Left lung (tissue), 14 donors: ENCODE data around the gene MUTYH. TPM values are rescaled to one million over a fixed set of nuclear protein-coding genes. Genes with fewer than 3 reads are reported as not detected.
"Not testable (repeated sequence)": the region's sequence is repeated elsewhere in the genome, so short reads cannot be mapped to it uniquely, and the experiment has no call there.

Source experiments
- ATAC-seq: fragments of 200-7000 bp; cut with Tn5 transposase; one replicate; pipeline ENCODE4 v1.9.1; 2020; ENCODE audit warnings: moderate library complexity
- DNase-seq, 4 donors: peaks; one replicate each; pipeline ENCODE4 v3.0.0-alpha.2; 2013 to 2020
- H3K27ac ChIP-seq, 2 donors: fragments of 200-600 bp; sonication (generic) in 1 of 2; one replicate each; pipeline versions ENCODE4 v1.5.0 to v1.8.0; 2020 to 2021
- H3K27me3 ChIP-seq, 2 donors: fragments of 200-600 bp; sonication (generic) in 1 of 2; one replicate each; pipeline versions ENCODE4 v1.5.0 to v1.8.0; 2020 to 2021
- H3K36me3 ChIP-seq, 2 donors: fragments of 200-600 bp; sonication (generic) in 1 of 2; one replicate each; pipeline versions ENCODE4 v1.5.0 to v1.8.0; 2020 to 2021
- H3K4me1 ChIP-seq, 2 donors: fragments of 200-600 bp; one replicate each; pipeline ENCODE4 v1.8.0; 2021
- H3K4me3 ChIP-seq, 2 donors: fragments of 200-600 bp; sonication (generic) in 1 of 2; one replicate each; pipeline versions ENCODE4 v1.5.0 to v1.8.0; 2020 to 2021; ENCODE audit warnings: mild to moderate bottlenecking in 1 of 2
- H3K9me3 ChIP-seq, 2 donors: fragments of 200-600 bp; sonication (generic) in 1 of 2; one replicate each; pipeline versions ENCODE4 v1.5.0 to v1.8.0; 2020 to 2021
- CTCF ChIP-seq, 2 donors: fragments of 200-600 bp; sonication (generic) in 1 of 2; IDR thresholded peaks; one replicate each; pipeline versions ENCODE4 v1.5.0 to v1.8.0; 2021; ENCODE audit warnings: antibody characterized with exemption in 2 of 2
- intact Hi-C, 2 donors: fragments of 100-400 bp; cut with DNase I; formaldehyde crosslinking; loops; one replicate each; pipeline versions ENCODE4 v1.11.2 to v1.14.2; 2022
- long read RNA-seq, 12 donors: library from polyadenylated mRNA in 2 of 12; unstranded in 2 of 12; transcript quantifications; one replicate each; pipeline ENCODE4 v2.0.0 and lab custom pipeline, GENCODE V29; 2019 to 2026
- polyA plus RNA-seq, 6 donors: library from polyadenylated mRNA; unstranded; fragments of 120-200 nt; gene quantifications; one replicate each; pipeline ENCODE4 v1.2.1, GENCODE V29; 2013; ENCODE audit not compliant: insufficient read length in 6 of 6
- total RNA-seq, 2 donors: library from RNA; stranded (reverse); fragmentation: NEBNext Ultra II Directional; extraction: Animal tissue kit (Norgen Biotek cat#: 25700); gene quantifications; one replicate each; pipeline ENCODE4 v1.2.1, GENCODE V29; 2021
- donor health status: DM: no; HTN: yes; CAD: no.
- donor health status: DM: no; HTN: no; CAD: no.

MUTYH gene
- total RNA-seq (10 to 100 TPM; 15.4 to 20.2 TPM), polyA plus RNA-seq (10 to 100 TPM; 25.9 to 33.6 (median 28.5) TPM)
- long read RNA-seq, donor 1, partial matches to known transcripts, result 0 of 6 reads
- long read RNA-seq, donor 1, other reads (novel, unspliced or antisense), result 0 of 6 reads
- long read RNA-seq, donor 2, partial matches to known transcripts, result 0 of 5 reads
- long read RNA-seq, donor 2, other reads (novel, unspliced or antisense), result 0 of 5 reads
- long read RNA-seq, donor 3, partial matches to known transcripts, result 0 of 3 reads
- long read RNA-seq, donor 3, other reads (novel, unspliced or antisense), result 0 of 3 reads
- long read RNA-seq, donor 4, partial matches to known transcripts, result 0 of 11 reads
- long read RNA-seq, donor 4, other reads (novel, unspliced or antisense), result 5 of 11 reads
- long read RNA-seq, donor 5, partial matches to known transcripts, result 0 of 4 reads
- long read RNA-seq, donor 5, other reads (novel, unspliced or antisense), result 0 of 4 reads
- long read RNA-seq, donor 6, partial matches to known transcripts, result 0 of 4 reads
- long read RNA-seq, donor 6, other reads (novel, unspliced or antisense), result 0 of 4 reads
- long read RNA-seq, donor 7, partial matches to known transcripts, result 0 of 1 reads
- long read RNA-seq, donor 7, other reads (novel, unspliced or antisense), result 0 of 1 reads
- long read RNA-seq, donor 8, partial matches to known transcripts, result 20 of 32 reads
- long read RNA-seq, donor 8, other reads (novel, unspliced or antisense), result 7 of 32 reads
- long read RNA-seq, donor 9, result 0 reads
- long read RNA-seq, donor 10, transcript MUTYH-202 (16 exons, 1,776 nt), result major isoform, 5 of 23 reads
- long read RNA-seq, donor 10, partial matches to known transcripts, result 0 of 23 reads
- long read RNA-seq, donor 10, other reads (novel, unspliced or antisense), result 12 of 23 reads
- long read RNA-seq, donor 11, partial matches to known transcripts, result 0 of 6 reads
- long read RNA-seq, donor 11, other reads (novel, unspliced or antisense), result 0 of 6 reads
- long read RNA-seq, donor 12, partial matches to known transcripts, result 0 of 4 reads
- long read RNA-seq, donor 12, other reads (novel, unspliced or antisense), result 0 of 4 reads

GRCh38 chr1:45339789-45340558, at the start of gene MUTYH, which contains the start of gene TOE1:
Gene MUTYH (minus strand): TSS chr1:45340440. CDS start chr1:45334505, 5,935 bp downstream.
Gene TOE1 (plus strand): TSS chr1:45340170. CDS start chr1:45340253, 83 bp downstream.
- ATAC-seq, result peak; percentile 96
- peak; percentile 85 to 99 (median 93) for DNase-seq
- peaks cover 0 to 32% of the 10 kb centered on the region in 2 donors for H3K36me3 ChIP-seq
- no peaks in the 10 kb centered on the region for H3K27me3 ChIP-seq
- H3K9me3 ChIP-seq, result no peaks in the 10 kb centered on the region
- intact Hi-C loops, result loop anchor here in 1 of 2 donors (10.0 kb wide), 1 partner anchor 225 kb away; no protein-coding TSS in a partner anchor
- no peak for TF ChIP-seq CTCF (IDR thresholded peaks at IDR 0.05)
- H3K27ac ChIP-seq, result peak within 1 kb of the TSS; percentile 95 to 97
- H3K4me3 ChIP-seq, result peak within 1 kb of the TSS; percentile 74 to 89
- peaks cover 8 to 39% of the 10 kb centered on the region in 2 donors for H3K4me1 ChIP-seq

GRCh38 chr1:45386219-45386618, 46.0 kb upstream of the MUTYH start:
- H3K27ac ChIP-seq, result no peak overlapping the region
- intact Hi-C loops, result no loop called here
- H3K9me3 ChIP-seq, result no peaks in the 10 kb centered on the region
- no peaks in the 10 kb centered on the region for H3K4me1 ChIP-seq
- DNase-seq (no peak), ATAC-seq (no peak)
- no peaks in the 10 kb centered on the region for H3K27me3 ChIP-seq
- H3K4me3 ChIP-seq, result no peak overlapping the region
- no peak for TF ChIP-seq CTCF (IDR thresholded peaks at IDR 0.05)
- no peaks in the 10 kb centered on the region for H3K36me3 ChIP-seq

- DNase-seq (no peak), ATAC-seq (no peak)
- no peaks in the 10 kb centered on the region for H3K27me3 ChIP-seq
- H3K4me3 ChIP-seq, result no peak overlapping the region
- no peaks in the 10 kb centered on the region for H3K4me1 ChIP-seq
- intact Hi-C loops, result no loop called here
- no peak overlapping the region for H3K27ac ChIP-seq
- no peaks in the 10 kb centered on the region for H3K36me3 ChIP-seq
- no peaks in the 10 kb centered on the region for H3K9me3 ChIP-seq
- no peak for TF ChIP-seq CTCF (IDR thresholded peaks at IDR 0.05)
Observed at GRCh38 chr1:45385302-45385701, 45.1 kb upstream of the MUTYH start.

GRCh38 chr1:45384213-45384612, 44.0 kb upstream of the MUTYH start:
- DNase-seq, H3K27me3 ChIP-seq, H3K27ac ChIP-seq, H3K9me3 ChIP-seq, H3K4me3 ChIP-seq, H3K36me3 ChIP-seq, intact Hi-C loops, ATAC-seq, H3K4me1 ChIP-seq: not testable (repeated sequence)

- Histone ChIP-seq H3K27me3 (no peaks in the 10 kb centered on the region), H3K36me3 (no peaks in the 10 kb centered on the region), H3K9me3 (no peaks in the 10 kb centered on the region), H3K4me1 (no peaks in the 10 kb centered on the region), H3K4me3 (no peak overlapping the region), H3K27ac (no peak overlapping the region)
- DNase-seq (peak in 1 of 4 donors; percentile 19), ATAC-seq (no peak)
- intact Hi-C loops, result no loop called here
- no peak for TF ChIP-seq CTCF (IDR thresholded peaks at IDR 0.05)
Observed at GRCh38 chr1:45383191-45383590, 43.0 kb upstream of the MUTYH start.
